ENCODE measurements around the gene ATG12. TPM values are rescaled to one million over a fixed set of nuclear protein-coding genes. Genes with fewer than 3 reads are reported as not detected.
A peak's percentile ranks its signal among the peaks of the same experiment; 100 is the strongest.
"Not testable (repeated sequence)": the region's sequence is repeated elsewhere in the genome, so short reads cannot be mapped to it uniquely, and the experiment has no call there.

Gene ATG12
- total RNA-seq (2014; rRNA removed; shearing (Covaris generic)), result 58.8 and 72.3 TPM in 2 replicates

DNA sequence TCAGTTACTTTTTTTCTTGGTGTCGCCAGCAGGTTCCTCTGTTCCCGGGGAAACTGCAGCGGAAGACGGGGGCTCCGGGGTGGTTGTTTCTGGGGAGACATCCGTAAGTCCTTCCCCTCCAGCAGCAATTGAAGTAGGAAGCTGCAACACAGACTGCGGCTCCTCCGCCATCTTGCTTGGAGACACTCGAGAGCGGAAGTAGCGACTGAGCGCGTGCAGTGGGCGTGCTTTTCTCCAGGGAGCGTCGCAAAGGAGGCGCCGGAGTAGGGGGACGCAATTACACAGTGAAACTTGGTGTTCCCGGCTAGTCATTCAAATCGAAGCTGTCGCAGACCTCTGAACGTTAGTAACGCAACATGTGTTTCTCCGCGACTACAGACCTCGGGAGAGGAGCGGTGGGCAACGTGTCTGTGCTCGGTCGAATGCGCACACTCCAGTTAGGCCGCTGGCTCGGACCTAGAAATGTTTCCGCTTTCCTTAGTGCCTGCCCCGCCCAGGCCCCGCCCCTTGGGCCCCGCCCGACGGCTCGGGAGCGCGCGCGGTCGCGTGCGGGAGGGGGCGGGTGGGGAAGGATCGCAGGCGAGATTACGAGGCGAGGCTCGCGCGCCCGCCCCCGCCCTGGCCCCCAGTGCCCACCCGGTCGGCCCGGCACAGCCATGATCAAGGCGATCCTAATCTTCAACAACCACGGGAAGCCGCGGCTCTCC lies at the start of gene ATG12, which contains the start of gene AP3S1:
Gene ATG12, minus strand, starts transcription at position 184 of the 707 bp plus-strand sequence. Its CDS starts 13 bp downstream, at position 171.
Gene AP3S1, plus strand, starts transcription at position 554 of the 707 bp plus-strand sequence. Its CDS starts 103 bp downstream, at position 657.
- peak; percentile 92 for DNase-seq (ENCODE audit: low read depth)

- peak; percentile 28 for DNase-seq (ENCODE audit: low read depth)
Measured at GRCh38 chr5:115888027-115888426, 46.7 kb upstream of the ATG12 start.

- not testable (repeated sequence) for DNase-seq (ENCODE audit: low read depth)
Measured at GRCh38 chr5:115885208-115885607, 43.8 kb upstream of the ATG12 start.

DNA sequence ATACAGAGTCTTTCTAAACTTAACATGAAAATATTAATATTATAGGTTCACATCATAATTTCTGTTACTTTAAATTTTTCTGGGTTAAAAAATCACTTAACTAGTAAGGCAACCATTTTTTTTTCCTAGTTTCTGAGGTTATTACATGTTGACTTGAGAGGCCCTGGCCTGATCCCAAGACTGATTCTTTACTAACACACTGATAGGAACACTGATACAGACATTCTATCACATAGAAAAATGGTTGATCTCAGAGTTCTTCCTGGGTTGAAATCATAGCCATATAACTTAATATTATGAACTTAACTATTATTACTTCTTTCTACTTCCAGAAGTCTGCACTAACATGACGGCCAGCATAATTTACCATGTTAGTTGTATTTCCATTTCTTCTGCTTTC lies 43.3 kb upstream of the ATG12 start:
- DNase-seq (ENCODE audit: low read depth), result no peak

DNA sequence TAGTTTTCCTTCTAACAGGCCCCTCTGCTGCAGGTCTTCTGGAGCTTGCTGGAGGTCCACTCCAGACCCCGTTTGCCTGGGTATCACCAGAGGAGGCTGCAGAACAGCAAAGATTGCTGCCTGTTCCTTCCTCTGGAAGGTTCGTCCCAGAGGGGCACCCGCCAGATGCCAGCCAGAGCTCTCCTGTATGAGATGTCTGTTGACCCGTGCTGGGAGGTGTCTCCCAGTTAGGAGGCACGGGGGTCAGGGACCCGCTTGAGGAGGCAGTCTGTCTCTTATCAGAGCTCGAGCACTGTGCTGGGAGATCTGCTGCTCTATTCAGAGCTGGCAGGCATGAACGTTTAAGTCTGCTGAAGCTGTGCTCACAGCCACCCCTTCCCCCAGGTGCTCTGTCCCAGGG lies 41.1 kb upstream of the ATG12 start:
- not testable (repeated sequence) for DNase-seq (ENCODE audit: low read depth)

DNA sequence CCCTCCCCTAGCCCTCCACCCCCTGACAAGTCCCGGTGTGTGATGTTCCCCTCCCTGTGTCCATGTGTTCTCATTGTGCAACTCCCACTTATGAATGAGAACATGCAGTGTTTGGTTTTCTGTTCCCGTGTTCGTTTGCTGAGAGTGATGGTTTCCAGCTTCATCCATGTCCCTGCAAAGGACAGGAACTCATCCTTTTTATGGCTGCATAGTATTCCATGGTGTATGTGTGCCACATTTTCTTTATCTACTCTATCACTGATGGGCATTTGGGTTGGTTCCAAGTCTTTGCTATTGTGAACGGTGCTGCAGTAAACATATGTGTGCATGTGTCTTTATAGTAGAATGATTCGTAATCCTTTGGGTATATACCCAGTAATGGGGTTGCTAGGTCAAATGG lies 36.0 kb upstream of the ATG12 start:
- not testable (repeated sequence) for DNase-seq (ENCODE audit: low read depth)

- DNase-seq (ENCODE audit: low read depth), result no peak
Measured at GRCh38 chr5:115875447-115875846, 34.1 kb upstream of the ATG12 start.

DNA sequence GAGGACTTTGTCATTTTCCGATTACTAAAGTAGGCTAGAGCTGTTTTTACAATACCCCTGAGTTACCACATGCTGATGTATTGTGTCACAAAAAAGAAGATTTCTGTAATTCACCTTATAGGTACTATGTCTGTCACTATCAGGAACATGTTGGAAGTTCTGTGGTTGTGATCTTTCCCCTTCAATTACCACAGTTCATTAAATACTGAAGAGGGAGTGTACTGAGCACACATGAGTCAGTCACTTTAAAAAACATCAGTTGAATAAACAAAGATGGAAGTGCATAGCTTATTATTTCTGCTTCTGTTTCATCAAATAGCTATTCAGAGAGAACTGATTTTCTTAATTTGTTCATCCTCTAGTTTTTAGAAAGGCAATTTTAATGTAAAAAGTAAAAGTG lies 32.0 kb upstream of the ATG12 start:
- peak; percentile 77 for DNase-seq (ENCODE audit: low read depth)

DNA sequence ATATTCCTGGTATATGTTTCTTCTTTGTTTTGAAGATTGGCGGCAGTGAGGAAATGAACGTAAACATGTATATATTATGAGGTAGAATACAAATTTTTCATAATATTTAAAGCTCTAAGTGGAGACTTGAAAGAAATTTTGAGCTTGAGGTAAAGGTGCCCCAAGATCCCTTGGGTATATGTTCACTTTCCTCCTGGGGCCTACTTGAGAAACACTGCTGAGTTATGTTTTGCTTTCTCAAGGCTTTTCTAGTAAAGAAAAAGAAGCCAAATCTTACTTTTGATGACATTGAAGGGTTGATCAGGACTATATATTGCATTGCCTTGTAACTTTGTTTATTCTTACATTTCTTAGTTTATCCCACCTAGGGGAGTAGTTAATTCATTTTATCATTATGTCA lies 31.1 kb upstream of the ATG12 start:
- DNase-seq (ENCODE audit: low read depth), result no peak

- no peak for DNase-seq (ENCODE audit: low read depth)
Measured at GRCh38 chr5:115869256-115869795, 28.0 kb upstream of the ATG12 start.

DNA sequence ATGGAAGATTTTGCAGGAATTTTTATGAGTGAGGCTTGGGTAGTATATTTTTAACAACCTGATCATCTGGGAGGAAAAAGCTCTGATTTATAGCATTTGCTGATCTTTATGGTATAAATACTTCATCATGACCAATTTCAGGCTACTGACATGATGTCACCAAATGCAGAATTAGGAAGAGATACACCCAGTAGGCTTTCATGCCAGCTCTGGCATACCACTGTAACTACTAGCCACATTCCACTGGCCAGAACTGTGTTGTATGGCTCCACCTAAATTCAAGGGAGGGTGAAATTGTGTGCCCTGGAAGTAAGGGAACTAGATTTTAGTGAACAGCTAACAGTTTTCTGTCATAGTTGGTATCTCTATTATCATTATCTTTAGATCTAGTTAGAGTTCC lies 18.0 kb upstream of the ATG12 start:
- DNase-seq (ENCODE audit: low read depth), result peak; percentile 25

GRCh38 chr5:115858396-115858795 lies 17.0 kb upstream of the ATG12 start:
- no peak for DNase-seq (ENCODE audit: low read depth)

GRCh38 chr5:115857626-115858349 lies 16.4 kb upstream of the ATG12 start:
- DNase-seq (ENCODE audit: low read depth), result peak; percentile 76

DNA sequence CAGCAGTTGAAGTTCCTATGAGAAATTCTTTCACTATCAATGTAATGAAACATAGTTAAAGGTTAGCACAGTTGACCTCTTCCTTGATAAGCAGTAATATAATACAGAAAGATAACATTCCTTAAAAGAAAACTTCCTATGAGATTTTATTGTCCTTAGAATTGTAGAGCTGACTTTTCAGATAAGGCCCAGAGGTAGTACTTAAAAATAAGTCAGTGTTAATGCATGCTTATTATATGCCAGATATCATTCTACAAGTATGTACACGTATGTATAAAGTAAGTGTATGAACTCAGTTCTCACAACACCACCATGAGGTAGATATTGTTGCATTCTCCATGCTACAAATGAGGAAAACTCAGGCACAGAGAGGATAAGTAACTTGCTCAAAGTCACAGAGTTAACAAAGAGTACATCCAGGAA lies 15.7 kb upstream of the ATG12 start:
- DNase-seq (ENCODE audit: low read depth), result no peak

GRCh38 chr5:115855959-115856358 lies 14.6 kb upstream of the ATG12 start:
- no peak for DNase-seq (ENCODE audit: low read depth)

GRCh38 chr5:115854139-115854538 lies 12.8 kb upstream of the ATG12 start:
- no peak for DNase-seq (ENCODE audit: low read depth)

DNA sequence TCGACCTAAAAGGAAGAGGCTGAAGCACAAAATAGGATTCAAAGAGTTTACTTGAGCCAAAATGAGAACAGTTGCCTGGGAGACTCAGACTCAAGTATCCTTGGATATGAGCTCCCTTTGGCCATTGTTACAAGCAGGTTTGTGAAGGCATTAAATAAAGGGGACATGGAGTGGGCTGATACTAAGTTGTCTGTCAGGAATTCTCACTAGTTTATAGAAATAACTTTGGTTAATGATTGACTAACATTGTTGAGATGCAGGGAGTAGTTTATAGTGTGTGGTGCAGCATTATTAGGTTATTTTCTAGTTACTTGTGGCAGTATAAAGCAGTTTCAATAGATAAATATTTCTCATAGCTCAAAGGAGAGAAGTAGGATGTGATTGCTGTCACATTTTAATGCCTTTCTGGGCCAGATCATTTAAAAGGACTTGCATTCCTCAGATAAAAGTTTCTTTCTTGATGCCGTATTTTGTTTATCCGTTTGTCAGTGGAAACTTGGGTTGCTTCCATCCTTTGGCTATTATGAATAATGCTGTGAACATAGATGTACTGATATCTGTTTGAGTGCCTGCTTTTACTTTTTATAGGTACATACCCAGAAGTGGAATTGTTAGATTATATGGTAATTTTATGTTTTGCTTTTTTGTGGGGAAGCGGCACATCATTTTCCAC lies 9.5 kb upstream of the ATG12 start:
- DNase-seq (ENCODE audit: low read depth), result peak; percentile 26

DNA sequence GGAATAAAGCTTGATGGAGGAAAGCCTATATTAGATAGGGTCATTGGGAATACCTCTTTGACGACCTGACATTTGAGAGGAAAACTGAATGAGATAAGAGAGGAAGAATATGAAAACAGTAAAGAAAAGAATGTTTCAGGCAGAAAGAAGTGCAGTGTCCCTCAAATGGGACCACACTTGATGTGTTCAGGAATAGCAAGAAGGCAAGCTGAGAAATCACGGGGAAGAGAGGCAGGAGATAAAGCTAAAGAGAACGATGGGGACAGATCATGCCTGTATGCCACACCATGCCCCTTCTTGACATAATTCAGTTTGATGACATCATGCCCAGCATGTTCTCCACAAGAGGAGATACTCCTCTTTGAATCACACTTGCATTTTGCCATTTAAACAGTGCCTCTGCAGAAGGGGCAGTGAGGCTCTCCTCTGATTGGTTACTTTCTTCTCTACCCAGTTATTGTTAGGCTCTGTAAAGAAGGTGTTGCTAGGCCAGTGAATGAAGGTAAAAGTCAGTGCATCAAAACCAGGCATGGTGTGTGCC lies 8.0 kb upstream of the ATG12 start:
- no peak for DNase-seq (ENCODE audit: low read depth)

DNA sequence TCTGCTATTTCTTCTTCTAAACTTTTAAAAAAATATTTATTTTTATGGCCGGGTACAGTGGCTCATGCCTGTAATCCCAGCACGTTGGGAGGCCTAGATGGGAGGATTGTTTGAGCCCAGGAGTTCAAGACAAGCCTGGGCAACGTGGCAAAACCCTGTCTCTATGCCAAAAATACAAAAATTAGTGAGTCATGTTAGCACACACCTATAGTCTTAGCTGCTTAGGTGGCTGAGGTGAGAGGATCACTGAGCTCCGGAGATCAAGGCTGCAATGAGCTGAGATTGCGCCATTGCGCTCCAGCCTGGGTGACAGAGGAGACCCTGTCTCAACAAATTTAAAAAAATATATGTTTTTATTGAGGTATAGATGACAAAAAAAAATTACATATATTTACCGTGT lies 5.9 kb upstream of the ATG12 start:
- no peak for DNase-seq (ENCODE audit: low read depth)

DNA sequence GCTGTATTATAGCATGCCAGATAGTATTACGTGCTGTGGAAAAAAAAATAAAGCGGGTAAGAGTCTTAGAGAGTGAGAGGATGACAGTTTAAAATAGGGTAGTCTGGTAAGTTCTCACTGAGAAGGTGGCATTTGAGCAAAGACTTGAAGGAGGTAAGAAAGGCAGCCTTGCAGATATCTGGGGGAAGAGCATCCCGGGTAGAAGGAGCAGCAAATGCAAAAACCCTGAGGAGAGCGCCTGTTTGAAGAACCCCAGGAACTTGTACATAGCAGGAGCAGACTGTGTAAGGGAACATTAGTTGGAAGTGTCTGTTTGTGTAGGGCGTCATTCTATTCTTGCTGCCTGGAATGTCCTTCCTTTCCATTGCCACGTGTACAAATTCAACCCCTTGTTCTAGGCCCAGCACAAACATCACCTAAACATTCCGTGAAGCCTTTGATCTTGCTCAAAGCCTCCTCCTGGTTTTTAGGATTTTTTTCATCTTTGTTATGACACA lies 3.0 kb upstream of the ATG12 start:
- no peak for DNase-seq (ENCODE audit: low read depth)

GRCh38 chr5:115843444-115844130 lies 2.2 kb upstream of the ATG12 start:
- no peak for DNase-seq (ENCODE audit: low read depth)

All from M059J (cell line).